Stimulated activated CD8-positive, alpha-beta memory T cell treated with anti-CD3 and anti-CD28 coated beads, Interleukin-15, amount 100 ng/mL, for 1 hour (primary cell): ENCODE results near the gene KANK4.
"Not testable (repeated sequence)": the region's sequence is repeated elsewhere in the genome, so short reads cannot be mapped to it uniquely, and the experiment has no call there.

Source experiments
- DNase-seq: peaks from one replicate; pipeline ENCODE4 v3.0.0-alpha.2; 2020; ENCODE audit warnings: low read depth

KANK4 gene

GRCh38 chr1:62271948-62272728, 47.1 kb downstream of the KANK4 start:
- no peak for DNase-seq

GRCh38 chr1:62271134-62271533, 48.1 kb downstream of the KANK4 start:
- DNase-seq = no peak

DNA sequence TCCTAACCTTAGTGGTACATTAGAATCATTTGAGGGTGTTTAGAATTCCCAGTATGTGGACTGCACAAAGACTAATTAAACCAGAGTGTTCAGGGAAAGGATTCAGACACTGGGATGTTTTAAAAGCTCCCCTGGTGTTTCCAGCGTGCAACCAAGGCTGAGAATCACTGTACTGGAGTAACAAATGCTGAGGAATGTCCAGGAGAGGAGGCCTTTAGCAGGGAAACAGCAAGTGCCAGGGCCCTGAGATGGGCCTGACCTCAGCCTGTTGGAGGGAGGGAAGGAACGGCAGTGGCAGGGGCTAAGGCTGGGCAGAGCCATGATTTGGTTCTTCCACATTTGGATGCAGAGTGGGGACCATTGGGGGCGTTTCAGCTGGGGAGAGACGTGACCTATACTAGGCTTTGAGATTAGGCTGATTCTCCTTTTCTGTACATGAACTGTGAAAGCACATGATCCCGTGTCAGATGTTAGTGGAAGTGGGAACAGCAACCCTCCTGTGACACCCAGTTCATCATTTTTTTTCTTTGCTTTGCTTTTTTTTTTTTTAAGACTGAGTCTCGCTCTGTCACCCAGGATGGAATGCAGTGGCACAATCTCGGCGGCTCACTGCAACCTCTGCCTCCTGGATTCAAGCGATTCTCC, 49.3 kb downstream of the KANK4 start:
- DNase-seq = no peak

GRCh38 chr1:62269439-62269838, 49.8 kb downstream of the KANK4 start:
- DNase-seq = no peak

GRCh38 chr1:62268315-62268714, 50.9 kb downstream of the KANK4 start:
- no peak for DNase-seq

DNA sequence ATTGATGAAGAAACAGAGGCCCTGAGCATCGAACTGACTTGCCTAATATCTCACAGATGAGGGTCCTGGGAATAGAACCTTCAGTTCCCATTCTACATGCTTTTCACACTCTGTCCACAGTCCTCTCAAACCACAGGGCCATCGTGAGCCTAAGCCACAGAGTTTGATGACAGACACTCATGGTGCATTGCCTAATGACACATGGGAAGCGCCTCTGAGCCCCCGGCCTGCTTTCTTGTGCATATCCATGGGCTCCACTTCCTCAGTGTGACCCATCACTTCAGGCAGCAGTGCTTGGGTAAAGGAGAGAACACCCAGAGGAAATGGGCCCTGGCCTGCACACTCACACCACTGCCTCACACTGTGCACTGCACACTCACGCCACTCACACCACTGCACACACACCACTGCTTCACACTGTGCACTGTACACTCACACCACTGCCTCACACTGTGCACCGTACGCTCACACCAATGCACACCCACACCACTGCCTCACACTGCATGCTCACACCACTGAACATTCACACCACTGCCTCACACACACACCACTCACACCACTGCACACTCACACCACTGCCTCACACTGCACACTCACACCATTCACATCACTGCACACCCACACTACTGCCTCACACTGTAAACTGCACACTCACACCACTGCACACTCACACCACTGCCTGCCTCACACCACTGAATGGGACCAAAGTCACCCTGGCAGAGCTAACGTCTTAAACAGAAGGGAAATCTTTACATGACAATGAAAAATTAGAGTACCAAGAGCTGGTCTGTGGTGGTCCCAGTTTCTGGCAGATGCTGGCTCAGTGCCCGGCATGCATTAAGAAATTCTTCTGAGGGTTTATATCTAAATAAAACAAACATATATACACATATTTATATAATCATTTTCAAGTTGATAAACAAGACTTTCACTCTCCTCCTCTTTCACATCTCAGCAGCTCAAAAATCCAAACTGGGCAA, 53.0 kb downstream of the KANK4 start:
- DNase-seq = no peak

DNA sequence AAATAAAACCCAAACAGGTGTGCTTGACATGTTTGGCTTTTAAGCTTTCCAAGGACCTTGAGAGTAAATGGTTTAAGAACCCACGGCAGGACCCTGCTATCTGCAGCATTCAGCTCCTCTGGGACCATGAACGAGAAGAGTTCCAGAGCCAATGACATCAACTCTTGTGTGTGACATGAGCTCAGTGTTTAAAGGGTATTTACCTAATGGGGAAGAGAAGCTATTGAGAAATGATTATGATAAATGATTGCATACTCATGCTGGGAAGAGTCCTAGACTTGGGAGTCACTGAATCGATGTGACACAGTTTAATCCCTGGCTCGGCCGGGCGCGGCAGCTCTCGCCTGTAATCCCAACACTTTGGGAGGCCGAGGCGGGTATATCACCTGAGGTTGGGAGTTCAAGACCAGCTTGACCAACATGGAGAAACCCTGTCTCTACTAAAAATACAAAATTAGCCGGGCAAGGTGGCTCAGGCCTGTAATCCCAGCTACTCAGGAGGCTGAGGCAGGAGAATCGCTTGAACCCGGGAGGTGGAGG, 55.4 kb downstream of the KANK4 start:
- DNase-seq = no peak

GRCh38 chr1:62263006-62263813, 56.0 kb downstream of the KANK4 start:
- DNase-seq = no peak

- DNase-seq = no peak
These were observed 58.5 kb downstream of the KANK4 start for GRCh38 chr1:62260688-62261087.

DNA sequence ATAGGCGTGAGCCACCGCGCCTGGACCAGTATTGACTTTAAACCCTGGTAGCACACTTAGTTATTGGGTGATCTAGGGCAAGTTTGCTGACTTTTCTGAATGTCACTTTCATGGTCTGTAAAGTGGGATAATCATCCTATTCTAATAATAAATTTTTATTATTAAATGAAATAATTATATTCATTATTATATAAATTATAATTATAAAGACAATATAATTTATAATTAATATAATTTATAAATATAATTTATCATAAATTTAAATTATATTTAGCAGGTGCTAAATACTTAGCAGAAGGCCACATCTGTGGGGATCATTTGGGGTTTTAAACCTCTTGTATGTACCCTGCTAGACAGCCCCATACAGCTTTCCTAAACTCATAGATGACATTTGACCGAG, 59.7 kb downstream of the KANK4 start:
- DNase-seq = no peak

- no peak for DNase-seq
These were observed 69.0 kb downstream of the KANK4 start for GRCh38 chr1:62250126-62250726.

- no peak for DNase-seq
These were observed 71.7 kb downstream of the KANK4 start for GRCh38 chr1:62247391-62248168.

DNA sequence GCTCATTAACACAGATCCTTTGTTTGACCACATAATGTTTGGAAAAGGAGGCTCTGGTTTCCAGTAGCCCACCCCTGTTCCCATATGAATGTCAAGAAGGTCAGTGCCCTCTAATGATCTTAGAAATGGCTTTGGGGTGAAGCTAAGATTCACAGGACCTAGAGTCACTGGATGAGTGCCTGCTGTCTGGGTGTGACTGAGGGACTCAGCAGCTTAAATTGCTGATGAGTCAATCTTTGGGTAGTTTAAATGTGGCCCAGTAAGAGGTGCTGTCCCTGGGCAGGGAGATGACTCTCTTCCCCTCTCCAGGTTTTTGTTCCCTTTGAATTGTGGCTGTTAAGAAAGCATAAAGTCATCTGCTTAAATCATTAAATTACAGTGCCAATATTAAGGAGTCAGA, 74.0 kb downstream of the KANK4 start:
- no peak for DNase-seq

DNA sequence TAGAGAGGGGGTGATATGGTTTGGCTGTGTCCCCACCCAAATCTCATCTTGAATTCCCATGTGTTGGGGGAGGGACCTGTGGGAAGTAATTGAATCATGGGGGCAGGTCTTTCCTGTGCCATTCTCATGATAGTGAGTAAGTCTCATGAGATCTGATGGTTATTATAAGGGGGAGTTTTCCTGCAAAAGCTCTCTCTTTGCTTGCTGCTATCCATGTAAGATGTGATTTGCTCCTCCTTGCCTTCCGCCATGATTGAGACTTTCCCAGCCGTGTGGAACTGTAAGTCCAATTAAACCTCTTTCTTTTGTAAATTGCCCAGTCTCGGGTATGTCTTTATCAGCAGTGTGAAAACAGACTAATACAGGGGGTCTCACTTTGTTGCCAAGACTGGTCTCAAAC, 74.9 kb downstream of the KANK4 start:
- DNase-seq = not testable (repeated sequence)

GRCh38 chr1:62241371-62242131, 77.7 kb downstream of the KANK4 start:
- DNase-seq = no peak

- DNase-seq = no peak
These were observed 78.4 kb downstream of the KANK4 start for GRCh38 chr1:62240651-62241370.

DNA sequence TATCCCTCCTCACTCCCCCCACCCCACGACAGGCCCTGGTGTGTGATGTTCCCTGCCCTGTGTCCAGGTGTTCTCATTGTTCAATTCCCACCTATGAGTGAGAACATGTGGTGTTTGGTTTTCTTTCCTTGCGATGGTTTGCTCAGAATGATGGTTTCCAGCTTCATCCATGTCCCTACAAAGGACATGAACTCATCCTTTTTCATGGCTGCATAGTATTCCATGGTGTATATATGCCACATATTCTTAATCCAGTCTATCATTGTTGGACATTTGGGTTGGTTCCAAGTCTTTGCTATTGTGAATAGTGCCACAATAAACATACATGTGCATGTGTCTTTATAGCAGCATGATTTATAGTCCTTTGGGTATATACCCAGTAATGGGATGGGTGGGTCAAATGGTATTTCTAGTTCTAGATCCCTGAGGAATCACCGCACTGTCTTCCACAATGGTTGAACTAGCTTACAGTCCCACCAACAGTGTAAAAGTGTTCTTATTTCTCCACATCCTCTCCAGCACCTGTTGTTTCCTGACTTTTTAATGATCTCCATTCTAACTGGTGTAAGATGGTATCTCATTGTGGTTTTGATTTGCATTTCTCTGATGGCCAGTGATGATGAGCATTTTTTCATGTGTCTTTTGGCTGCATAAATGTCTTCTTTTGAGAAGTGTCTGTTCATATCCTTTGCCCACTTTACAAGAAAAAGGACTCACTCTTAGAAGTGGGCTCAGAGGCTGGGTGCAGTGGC, 79.4 kb downstream of the KANK4 start:
- not testable (repeated sequence) for DNase-seq

DNA sequence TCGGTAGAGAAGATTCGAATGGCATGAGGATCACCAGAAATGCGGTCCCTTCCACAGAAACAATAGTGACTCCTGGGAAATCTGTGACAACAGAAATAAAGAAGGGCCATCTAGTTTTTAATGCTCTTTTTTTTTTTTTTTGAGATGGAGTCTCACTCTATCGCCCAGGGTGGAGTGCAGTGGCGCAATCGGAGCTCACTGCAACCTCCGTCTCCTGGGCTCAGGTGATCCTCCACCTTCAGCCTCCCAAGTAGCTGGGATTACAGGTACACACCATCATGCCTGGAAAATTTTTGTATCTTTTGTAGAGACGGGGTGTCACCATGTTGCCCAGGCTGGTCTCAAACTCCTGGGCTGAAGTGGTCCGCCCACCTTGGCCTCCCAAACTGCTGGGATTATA, 80.7 kb downstream of the KANK4 start:
- DNase-seq = no peak
